Measurements from ENCODE around the gene RHCE.
A peak's percentile ranks its signal among the peaks of the same experiment; 100 is the strongest.
"Not testable (repeated sequence)": the region's sequence is repeated elsewhere in the genome, so short reads cannot be mapped to it uniquely, and the experiment has no call there.

The RHCE gene

GRCh38 chr1:25341746-25342145, 78.9 kb downstream of the RHCE start:
- no peak for DNase-seq (ENCODE audit: low spot score)

GRCh38 chr1:25338986-25339385, 81.6 kb downstream of the RHCE start:
- no peak for DNase-seq (ENCODE audit: low spot score)

GRCh38 chr1:25338188-25338981, 82.2 kb downstream of the RHCE start, which contains the start of gene TMEM50A:
Gene TMEM50A, plus strand, starts transcription at chr1:25338334. Its CDS starts 2,153 bp downstream, at chr1:25340487.
- DNase-seq (ENCODE audit: low spot score) = peak; percentile 93

- DNase-seq (ENCODE audit: low spot score) = not testable (repeated sequence)
Observed at GRCh38 chr1:25337483-25338187, 83.0 kb downstream of the RHCE start.

GRCh38 chr1:25336922-25337354, 83.7 kb downstream of the RHCE start:
- not testable (repeated sequence) for DNase-seq (ENCODE audit: low spot score)

- DNase-seq (ENCODE audit: low spot score) = not testable (repeated sequence)
Observed at GRCh38 chr1:25329950-25330349, 90.7 kb downstream of the RHCE start.

- not testable (repeated sequence) for DNase-seq (ENCODE audit: low spot score)
Observed at GRCh38 chr1:25329336-25329735, 91.3 kb downstream of the RHCE start.

- DNase-seq (ENCODE audit: low spot score) = not testable (repeated sequence)
Observed at GRCh38 chr1:25328791-25329185, 91.8 kb downstream of the RHCE start.

- not testable (repeated sequence) for DNase-seq (ENCODE audit: low spot score)
Observed at GRCh38 chr1:25327864-25328790, 92.5 kb downstream of the RHCE start.

- not testable (repeated sequence) for DNase-seq (ENCODE audit: low spot score)
Observed at GRCh38 chr1:25324407-25324806, 96.2 kb downstream of the RHCE start.

- DNase-seq (ENCODE audit: low spot score) = not testable (repeated sequence)
Observed at GRCh38 chr1:25322127-25322526, 98.5 kb downstream of the RHCE start.

GRCh38 chr1:25320314-25320938, 100.2 kb downstream of the RHCE start:
- DNase-seq (ENCODE audit: low spot score) = not testable (repeated sequence)

- not testable (repeated sequence) for DNase-seq (ENCODE audit: low spot score)
Observed at GRCh38 chr1:25312806-25313470, 107.7 kb downstream of the RHCE start.

Measured in AG08396 (cell line).